ENCODE measurements around the gene EXOC2.
A peak's percentile ranks its signal among the peaks of the same experiment; 100 is the strongest.

EXOC2 gene

DNA sequence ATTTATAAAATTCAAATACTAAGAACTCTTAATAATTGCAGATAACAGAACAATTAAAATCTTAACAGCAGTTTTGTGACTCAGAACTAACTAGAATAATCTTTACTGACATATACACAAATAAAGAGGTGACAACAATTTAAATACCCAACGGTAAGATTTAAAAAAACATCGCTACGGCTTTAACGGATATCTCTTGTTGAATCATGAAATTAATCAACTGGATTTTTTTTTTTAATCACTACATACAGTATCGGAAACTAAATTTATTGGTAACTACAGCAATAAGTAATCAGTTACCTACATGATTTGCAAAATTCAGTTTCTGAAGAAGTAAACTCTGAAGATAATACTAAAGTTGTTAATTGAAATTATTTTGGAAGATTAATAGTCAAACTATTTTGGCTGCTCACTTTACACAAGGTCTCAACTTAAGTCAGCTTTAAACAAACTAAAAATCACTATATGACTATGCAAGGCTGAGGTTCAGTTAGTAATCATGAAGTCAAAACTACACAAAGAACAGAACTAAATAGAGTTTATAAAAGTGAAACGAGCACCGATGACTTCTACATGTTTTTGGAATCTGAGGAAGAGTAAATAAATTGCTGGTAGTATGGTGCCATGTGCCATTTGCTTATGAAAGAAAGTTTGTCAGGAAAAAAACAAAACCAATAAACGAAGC is 164.8 kb downstream of the EXOC2 start:
- no peak for DNase-seq (ENCODE audit: low read depth in 3 of 3, low spot score in 1 of 3)

GRCh38 chr6:524803-525202 is 168.1 kb downstream of the EXOC2 start:
- DNase-seq (ENCODE audit: low read depth in 3 of 3, low spot score in 1 of 3) = no peak

GRCh38 chr6:520820-521219 is 172.1 kb downstream of the EXOC2 start:
- no peak for DNase-seq (ENCODE audit: low read depth in 3 of 3, low spot score in 1 of 3)

DNA sequence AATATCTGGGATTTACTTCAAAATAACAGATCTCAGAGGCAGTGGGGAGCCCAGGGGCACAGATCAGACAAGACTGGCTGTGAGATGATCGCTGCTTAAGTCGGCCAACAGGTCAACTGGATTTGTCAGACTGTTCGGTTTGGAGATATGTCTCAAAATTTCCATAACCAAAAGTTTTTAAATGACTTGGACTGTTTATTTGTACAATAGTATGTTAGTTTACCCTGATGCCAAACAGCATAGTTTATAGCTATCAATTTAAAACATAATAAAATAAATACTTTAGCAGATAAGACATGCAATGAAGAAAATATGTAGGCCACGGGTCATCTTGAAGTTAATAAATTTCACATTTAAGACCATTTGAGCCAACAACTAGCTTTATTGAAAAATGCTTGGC is 174.7 kb downstream of the EXOC2 start:
- DNase-seq (ENCODE audit: low read depth in 3 of 3, low spot score in 1 of 3) = no peak

DNA sequence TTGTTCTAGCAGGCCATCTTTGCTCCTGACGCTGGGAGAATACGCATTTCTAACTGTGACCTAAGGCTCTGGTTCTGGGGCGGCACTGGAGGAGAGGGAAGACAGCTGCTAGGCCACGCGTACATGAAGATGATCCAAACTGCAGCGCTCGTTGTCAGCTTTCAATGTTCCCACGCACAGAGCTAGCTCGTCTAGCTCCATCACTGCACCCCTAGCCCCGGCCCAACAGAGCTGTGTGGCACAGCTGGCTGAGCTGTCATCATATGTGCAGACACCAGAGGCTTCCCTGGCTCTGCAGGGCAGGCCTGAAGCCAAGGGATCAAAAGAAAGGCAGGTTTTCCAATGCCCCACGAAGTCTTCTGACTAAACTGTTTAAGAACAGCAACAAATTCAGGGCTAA is 176.7 kb downstream of the EXOC2 start:
- DNase-seq (ENCODE audit: low read depth in 3 of 3, low spot score in 1 of 3) = no peak

DNA sequence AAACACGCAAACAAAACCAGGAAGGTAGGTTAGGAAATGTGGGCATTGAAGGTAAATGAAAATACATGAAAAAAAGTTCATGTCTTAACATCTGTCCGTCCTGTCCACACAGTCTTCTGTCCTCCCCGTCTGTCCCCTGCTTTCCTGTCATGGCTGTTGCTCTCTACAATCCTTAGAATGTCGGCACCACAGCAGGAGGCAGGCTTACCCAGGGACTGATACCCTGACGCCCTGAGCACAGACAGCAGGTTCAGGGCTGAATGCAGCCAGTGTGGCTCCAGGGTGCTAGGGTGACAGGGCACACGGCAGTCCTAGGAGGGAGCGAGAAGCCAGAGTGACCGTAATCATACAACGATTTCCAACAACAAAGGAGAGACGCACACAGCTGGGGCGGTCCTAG is 177.7 kb downstream of the EXOC2 start:
- no peak for DNase-seq (ENCODE audit: low read depth in 3 of 3, low spot score in 1 of 3)

- no peak for DNase-seq (ENCODE audit: low read depth in 3 of 3, low spot score in 1 of 3)
Observed at GRCh38 chr6:514396-514978, 178.5 kb downstream of the EXOC2 start.

GRCh38 chr6:513961-514360 is 179.0 kb downstream of the EXOC2 start:
- no peak for DNase-seq (ENCODE audit: low read depth in 3 of 3, low spot score in 1 of 3)

GRCh38 chr6:513058-513457 is 179.9 kb downstream of the EXOC2 start:
- no peak for DNase-seq (ENCODE audit: low read depth in 3 of 3, low spot score in 1 of 3)

GRCh38 chr6:511488-512137 is 181.3 kb downstream of the EXOC2 start:
- DNase-seq (ENCODE audit: low read depth in 3 of 3, low spot score in 1 of 3) = no peak

DNA sequence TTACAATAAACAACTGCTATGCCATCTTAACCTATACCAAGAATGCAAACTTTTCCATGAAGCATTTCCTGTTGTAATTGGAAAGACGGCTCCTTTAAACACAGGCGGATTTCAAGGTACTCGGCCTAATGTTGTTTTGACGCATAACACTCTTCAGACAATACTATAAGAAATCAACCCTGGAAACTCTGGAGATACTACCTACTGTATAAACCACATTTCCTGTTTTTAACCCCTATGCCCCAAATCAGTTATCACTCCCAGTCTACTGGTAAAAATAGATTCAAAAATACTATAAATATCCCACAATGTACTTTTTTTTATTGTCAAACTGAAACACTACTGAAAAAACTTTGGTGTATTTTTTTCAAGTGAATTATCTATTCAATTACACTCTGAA is 183.3 kb downstream of the EXOC2 start:
- no peak for DNase-seq (ENCODE audit: low read depth in 3 of 3, low spot score in 1 of 3)

DNA sequence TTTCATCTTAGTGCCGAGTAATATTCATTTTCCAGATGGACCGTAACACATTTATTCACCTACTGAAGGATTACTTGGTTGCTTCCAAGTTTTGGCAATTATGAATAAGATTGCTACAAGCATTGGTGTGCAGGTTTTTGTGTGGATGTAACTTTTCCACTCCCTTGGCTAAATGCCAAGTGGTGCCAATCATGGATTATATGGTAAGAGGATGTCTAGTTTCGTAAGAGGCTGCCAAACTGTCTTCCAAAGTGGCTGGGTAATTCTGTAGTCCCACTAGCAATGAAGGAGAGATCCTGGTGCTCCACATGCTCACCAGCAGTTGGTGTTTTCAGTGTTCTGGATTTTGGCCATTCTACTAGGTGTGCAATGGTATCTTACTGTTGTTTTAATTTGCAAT is 184.3 kb downstream of the EXOC2 start:
- DNase-seq (ENCODE audit: low read depth in 3 of 3, low spot score in 1 of 3) = no peak

DNA sequence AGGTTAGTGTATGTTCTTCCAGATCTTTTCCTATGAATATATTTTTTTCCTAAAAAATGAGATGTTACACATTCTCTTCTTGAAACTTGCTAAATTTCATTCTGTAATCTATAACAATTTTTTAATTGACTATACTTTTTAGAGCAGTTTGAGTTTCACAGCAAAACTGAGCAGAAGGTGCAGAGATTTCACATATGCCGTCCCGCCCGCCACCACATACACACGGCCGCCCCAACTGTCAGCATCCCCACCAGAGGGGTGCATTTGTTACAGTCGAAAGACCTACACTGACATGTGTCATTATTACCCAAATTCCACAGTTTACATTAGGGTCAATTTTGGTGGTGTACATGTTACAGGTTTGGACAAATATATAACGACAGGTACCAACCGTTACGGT is 184.9 kb downstream of the EXOC2 start:
- DNase-seq (ENCODE audit: low read depth in 3 of 3, low spot score in 1 of 3) = no peak

GRCh38 chr6:506920-507622 is 185.9 kb downstream of the EXOC2 start:
- no peak for DNase-seq (ENCODE audit: low read depth in 3 of 3, low spot score in 1 of 3)

DNA sequence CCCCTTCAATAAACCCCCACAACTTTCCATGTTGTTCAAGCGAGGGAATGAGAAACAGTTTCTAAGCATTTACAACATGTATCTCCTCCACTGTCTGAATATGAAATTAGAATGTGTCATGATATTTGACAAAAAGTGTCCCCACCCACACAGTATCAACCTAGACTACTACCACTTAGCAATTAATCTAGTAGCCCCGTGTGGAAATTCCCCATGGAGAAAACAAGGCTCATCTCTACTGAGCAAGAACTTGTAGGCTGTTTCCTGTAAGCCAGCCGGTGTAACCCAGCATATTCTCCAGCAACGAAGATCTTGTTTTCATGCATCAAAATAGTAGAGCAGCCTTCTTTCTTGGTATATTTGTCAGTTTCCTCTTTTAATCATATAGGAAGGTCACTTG is 186.4 kb downstream of the EXOC2 start:
- no peak for DNase-seq (ENCODE audit: low read depth in 3 of 3, low spot score in 1 of 3)

DNA sequence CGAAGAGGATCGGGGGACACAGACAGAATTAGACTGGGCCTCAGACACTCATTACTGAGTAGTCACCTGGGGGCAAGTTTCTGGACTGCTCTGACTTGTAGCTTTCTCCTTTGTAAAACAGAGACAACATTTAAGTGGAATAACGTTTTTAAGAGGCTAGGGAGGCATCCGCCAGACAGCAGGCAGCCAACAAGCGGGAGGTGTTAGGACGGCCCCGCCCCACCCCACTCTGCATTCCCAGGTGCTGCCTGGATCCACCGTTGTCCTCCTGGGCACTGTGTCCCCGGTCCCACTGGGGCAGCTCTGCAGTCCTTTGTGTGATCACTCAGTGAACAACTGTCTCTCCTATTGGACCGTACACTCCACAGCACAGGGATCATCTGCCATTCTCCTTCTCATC is 187.6 kb downstream of the EXOC2 start:
- DNase-seq (ENCODE audit: low read depth in 3 of 3, low spot score in 1 of 3) = no peak

DNA sequence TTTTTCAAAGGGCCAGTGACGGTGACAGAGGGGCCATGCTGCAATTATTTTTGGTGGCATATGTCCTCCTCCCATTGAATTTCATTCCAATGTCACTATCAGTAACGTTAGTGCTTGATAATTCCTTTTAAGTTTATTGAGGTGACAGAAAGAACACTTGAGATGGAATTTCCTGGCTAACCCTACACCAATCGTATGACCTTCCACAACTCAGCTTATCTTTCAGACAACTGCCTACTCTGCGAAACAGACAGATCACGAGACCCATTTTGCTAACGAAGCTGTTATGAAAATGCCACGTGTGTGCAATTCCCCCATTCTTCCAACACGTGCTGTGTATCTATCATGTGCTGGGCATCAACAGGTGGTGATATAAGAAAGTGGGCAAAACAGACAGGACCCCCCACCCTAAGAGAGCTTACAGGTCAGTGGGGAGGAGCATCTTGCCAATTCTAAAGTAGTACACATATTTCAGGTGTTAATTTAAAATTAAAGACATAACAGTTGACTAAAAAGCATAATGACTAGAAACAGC is 188.4 kb downstream of the EXOC2 start:
- DNase-seq (ENCODE audit: low read depth in 3 of 3, low spot score in 1 of 3) = no peak

DNA sequence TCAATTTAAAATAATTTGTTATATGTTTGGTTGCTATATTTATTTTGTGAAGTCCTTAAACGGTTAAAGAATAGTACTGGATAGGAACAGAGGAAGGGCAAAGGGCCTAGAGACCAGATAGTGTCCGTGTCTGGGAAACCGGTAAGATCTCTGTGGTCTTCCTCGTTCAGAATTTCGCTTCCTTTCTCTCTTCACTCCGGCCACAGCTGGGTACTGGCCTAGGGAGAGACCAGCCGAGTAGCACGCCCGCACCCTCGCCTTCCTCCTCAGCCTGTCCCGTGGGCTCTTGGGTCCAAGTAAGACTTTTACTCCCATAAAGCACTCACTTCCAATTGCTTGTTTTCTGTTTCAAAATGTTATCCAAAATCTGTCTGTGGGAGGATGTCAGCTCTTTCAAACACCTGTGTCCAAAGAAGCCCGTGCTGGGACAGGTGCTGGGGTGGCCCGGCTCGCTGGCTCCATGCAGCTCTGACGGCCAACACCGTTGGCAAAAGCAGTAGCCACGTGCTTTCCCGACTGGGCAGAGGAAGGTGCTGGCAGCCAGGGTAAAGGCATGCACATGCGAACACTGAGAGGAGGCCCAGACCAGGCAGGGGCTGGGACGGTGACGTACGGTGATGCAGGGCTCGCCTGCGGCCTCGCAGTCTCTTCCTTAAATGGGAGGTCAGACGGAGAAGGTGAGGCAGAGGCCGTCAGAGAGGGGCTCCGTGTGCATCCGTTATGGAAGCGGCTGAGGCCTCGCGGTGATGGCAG is 189.2 kb downstream of the EXOC2 start:
- DNase-seq (ENCODE audit: low read depth in 3 of 3, low spot score in 1 of 3) = no peak

DNA sequence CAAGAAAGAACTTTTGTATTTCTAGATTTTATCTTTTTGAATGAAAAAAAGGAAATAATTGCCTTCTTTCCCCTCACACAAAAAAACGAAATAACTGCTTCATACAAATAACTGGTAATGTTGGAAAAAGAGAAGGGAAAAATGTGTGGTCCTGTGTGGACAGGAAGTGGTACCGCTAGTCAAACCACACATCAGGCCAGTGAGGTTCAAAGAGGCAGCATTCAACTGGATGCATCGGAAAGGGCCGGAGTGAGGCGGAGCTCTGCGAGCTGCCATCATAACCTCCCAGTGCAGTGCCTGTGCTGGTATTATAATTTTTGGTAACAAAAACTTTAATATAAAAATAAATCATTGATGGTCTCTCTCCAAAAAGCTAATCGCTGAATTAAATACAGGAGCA is 190.2 kb downstream of the EXOC2 start:
- DNase-seq (ENCODE audit: low read depth in 3 of 3, low spot score in 1 of 3) = no peak

GRCh38 chr6:501891-502601 is 190.9 kb downstream of the EXOC2 start:
- DNase-seq (ENCODE audit: low read depth in 3 of 3, low spot score in 1 of 3) = peak in 2 of 3 donors; percentile 11 to 50

DNA sequence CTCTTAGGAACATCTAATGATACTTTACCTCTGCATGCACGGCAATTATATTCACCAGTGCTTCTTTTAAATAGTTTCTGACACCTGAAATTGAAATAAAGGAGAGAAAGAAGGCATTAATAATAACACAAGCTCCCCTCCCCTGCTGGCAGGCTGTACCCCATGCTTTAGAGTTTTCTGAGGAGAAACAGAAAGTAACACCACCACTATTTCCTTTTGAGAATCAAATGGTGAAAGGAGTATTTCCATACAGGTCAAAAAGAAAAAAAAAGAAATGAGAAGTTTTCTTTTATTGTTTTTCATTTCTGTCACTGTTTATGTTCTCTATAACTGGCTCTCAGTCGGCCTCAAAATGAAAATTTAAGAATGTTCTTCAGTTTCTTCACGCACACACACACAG is 193.3 kb downstream of the EXOC2 start:
- DNase-seq (ENCODE audit: low read depth in 3 of 3, low spot score in 1 of 3) = no peak

All from stimulated activated CD4-positive, alpha-beta T cell treated with anti-CD3 and anti-CD28 coated beads, TNF-alpha, amount 100 ng/mL, for 1 hour (primary cell).